Activated T-helper 2 cell treated with anti-CD3 and anti-CD28 coated beads, Interferon-gamma antibody, Interleukin-2, Interleukin-4, amounts not matched to agents 10 μg/mL and 5 μg/mL and 100 μg/mL, durations not matched to agents 14 hours and 24 hours and 36 hours (primary cell): ENCODE measurements around the gene TAGLN3. TPM values are rescaled to one million over a fixed set of nuclear protein-coding genes. Genes with fewer than 3 reads are reported as not detected.
"Not testable (repeated sequence)": the region's sequence is repeated elsewhere in the genome, so short reads cannot be mapped to it uniquely, and the experiment has no call there.

Source experiments
- DNase-seq: peaks from one replicate; pipeline ENCODE4 v3.0.0; 2021; ENCODE audit warnings: low spot score
- H3K27ac Mint-ChIP-seq: one replicate; pipeline ENCODE4 v1.8.0; 2021; ENCODE audit warnings: mixed read lengths
- H3K27me3 Mint-ChIP-seq: one replicate; pipeline ENCODE4 v1.8.0; 2021; ENCODE audit warnings: low read depth, mixed read lengths
- H3K36me3 Mint-ChIP-seq: one replicate; pipeline ENCODE4 v1.8.0; 2021; ENCODE audit warnings: low read depth, mixed read lengths
- H3K4me1 Mint-ChIP-seq: one replicate; pipeline ENCODE4 v1.8.0; 2021; ENCODE audit warnings: low read depth, mixed read lengths
- H3K4me3 Mint-ChIP-seq: one replicate; pipeline ENCODE4 v1.8.0; 2021; ENCODE audit warnings: low read depth, mild to moderate bottlenecking, moderate library complexity, mixed read lengths
- H3K9me3 Mint-ChIP-seq: one replicate; pipeline ENCODE4 v1.8.0; 2021; ENCODE audit warnings: mixed read lengths
- intact Hi-C: fragments of 100-400 bp; cut with micrococcal nuclease; formaldehyde crosslinking; loops from one replicate; pipeline ENCODE4 v1.15.1; 2023
- total RNA-seq: library from RNA; stranded (reverse); gene quantifications from 2 replicates; pipeline ENCODE4 v1.2.3, GENCODE V29; 2022

Gene TAGLN3
- total RNA-seq, 1 donor from 2014 or later, result 0.34 TPM

DNA sequence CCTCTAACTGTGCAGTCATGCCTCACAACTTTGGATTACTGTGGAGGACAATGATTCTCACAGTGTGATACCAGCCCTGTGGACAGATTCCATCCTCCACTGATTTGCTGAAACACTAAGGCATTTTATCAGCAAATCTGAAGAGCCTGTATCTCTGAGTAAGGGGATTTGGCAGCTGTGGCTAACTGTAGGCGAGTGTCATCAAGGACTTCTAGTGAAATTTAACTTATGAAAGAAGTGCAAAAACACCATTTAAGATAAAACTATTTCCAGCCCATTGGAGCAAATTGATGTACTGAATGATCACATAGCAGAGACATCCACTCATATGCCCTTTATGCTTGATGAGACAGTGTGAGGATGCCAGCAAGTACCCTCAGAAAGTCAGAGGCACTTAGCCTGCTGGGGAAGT is 22.0 kb downstream of the TAGLN3 start:
- Mint-ChIP-seq H3K4me1 (peaks cover 4% of the 10 kb centered on the region), H3K9me3 (no peaks in the 10 kb centered on the region), H3K36me3 (no peaks in the 10 kb centered on the region), H3K27ac (no peak overlapping the region), H3K27me3 (no peaks in the 10 kb centered on the region), H3K4me3 (no peak overlapping the region)
- DNase-seq, result no peak
- intact Hi-C loops, result no loop called here

DNA sequence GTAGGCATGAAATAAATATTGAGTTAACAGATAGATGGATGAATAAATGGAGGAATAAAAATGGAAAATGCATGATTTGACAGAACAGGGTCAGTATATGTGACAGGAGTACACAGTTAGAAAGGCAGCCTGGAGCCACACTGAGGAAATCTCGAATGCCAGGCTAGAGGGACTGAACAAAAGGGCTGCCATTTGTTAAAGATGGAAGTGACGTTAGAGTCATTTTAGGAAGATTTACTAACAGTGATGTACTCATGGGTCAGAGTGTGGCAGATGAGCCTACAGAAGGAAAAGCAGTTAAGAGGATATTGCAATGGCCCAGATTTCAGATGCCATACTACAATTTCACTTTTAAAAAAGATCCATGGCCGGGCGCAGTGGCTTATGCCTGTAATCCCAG is 28.4 kb downstream of the TAGLN3 start:
- Mint-ChIP-seq H3K27me3 (peaks cover 4% of the 10 kb centered on the region), H3K4me1 (no peaks in the 10 kb centered on the region), H3K36me3 (no peaks in the 10 kb centered on the region), H3K9me3 (no peaks in the 10 kb centered on the region), H3K4me3 (no peak overlapping the region), H3K27ac (no peak overlapping the region)
- intact Hi-C loops, result no loop called here
- no peak for DNase-seq

- intact Hi-C loops, result no loop called here
- H3K27me3 Mint-ChIP-seq, result peaks cover 4% of the 10 kb centered on the region
- no peak for DNase-seq
- no peaks in the 10 kb centered on the region for H3K9me3 Mint-ChIP-seq
- no peak overlapping the region for H3K4me3 Mint-ChIP-seq
- no peaks in the 10 kb centered on the region for H3K4me1 Mint-ChIP-seq
- H3K27ac Mint-ChIP-seq, result no peak overlapping the region
- H3K36me3 Mint-ChIP-seq, result no peaks in the 10 kb centered on the region
These were observed 29.1 kb downstream of the TAGLN3 start for GRCh38 chr3:112027826-112028225.

DNA sequence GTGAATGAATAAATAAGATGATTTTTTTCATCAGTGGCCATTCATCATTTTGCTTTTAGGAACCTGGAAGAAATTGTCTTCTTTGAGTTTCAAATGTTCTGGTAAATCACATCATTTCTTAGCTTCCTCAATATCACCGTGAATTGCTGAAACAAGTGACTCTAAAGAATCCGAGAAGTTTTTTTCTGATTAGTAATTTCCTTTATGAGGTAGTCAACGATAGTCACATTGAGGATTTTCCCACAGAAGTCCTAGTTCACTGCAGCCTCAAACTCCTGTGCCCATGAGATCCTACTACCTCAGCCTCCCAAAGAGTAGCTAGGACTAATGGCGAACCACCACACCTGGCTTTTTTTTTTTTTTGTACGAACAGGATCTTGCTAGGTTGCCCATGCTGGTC is 32.2 kb downstream of the TAGLN3 start:
- no peak overlapping the region for H3K27ac Mint-ChIP-seq
- intact Hi-C loops, result no loop called here
- no peaks in the 10 kb centered on the region for H3K4me1 Mint-ChIP-seq
- H3K9me3 Mint-ChIP-seq, result no peaks in the 10 kb centered on the region
- no peak overlapping the region for H3K4me3 Mint-ChIP-seq
- no peaks in the 10 kb centered on the region for H3K36me3 Mint-ChIP-seq
- no peak for DNase-seq
- H3K27me3 Mint-ChIP-seq, result peaks cover 14% of the 10 kb centered on the region

DNA sequence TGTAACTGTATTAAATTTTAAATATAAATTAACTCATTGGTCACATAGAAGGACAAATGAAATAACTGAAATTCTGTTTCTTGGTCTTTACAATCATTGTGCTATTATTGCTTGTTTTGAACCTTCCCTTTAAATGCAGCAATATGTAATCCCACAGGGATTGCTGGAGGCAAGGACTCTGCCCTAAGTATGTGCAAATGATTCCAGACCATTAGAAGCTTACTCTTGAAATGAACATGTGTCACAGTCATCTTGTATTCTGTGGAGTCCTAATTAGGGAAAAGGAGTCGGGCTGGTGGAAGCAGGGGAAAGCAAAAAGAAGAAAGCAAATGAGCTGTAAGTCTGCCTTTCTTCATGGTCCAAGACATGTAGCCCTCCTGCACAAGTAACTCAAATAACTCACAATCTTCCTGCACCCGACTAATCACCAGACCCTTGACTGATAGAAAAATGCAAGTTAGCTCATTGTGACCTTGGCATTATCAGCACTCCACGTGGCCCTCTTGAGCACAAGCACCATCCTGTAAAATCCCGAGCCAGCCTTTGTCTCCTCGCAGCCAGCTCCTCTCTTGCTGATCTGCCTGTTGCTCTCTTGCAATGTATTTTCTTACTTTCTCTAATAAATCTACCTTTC is 33.5 kb downstream of the TAGLN3 start:
- intact Hi-C loops, result no loop called here
- Mint-ChIP-seq H3K27ac (no peak overlapping the region), H3K36me3 (no peaks in the 10 kb centered on the region), H3K9me3 (no peaks in the 10 kb centered on the region), H3K4me1 (no peaks in the 10 kb centered on the region), H3K4me3 (no peak overlapping the region), H3K27me3 (peaks cover 12% of the 10 kb centered on the region)
- no peak for DNase-seq

DNA sequence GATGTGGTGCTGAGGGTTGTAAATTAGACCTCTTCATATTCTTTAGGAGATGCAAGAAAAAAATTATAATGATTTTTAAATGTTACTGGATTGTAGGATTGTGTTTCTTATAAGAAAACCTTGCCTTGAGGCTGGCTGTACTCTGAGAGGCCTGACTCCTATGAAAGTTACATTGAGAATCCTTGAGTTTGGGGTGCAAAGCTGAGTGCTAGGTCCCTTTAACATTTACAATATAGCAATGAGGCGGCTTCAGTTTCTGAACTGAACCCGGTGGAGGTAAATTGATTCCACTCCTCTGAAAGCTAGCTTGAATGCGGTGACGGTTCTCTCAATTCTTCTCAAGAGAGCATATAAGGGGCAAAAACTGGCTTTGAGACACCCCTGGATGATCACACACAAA is 35.7 kb downstream of the TAGLN3 start, which contains the start of gene TMPRSS7:
Gene TMPRSS7 (plus strand): TSS at position 301 of the 400 bp plus-strand sequence. CDS start 110 bp downstream, outside the sequence.
- Mint-ChIP-seq H3K27ac (no peak within 1 kb of the TSS), H3K36me3 (no peaks in the 10 kb centered on the region), H3K4me3 (no peak within 1 kb of the TSS), H3K9me3 (no peaks in the 10 kb centered on the region), H3K27me3 (peaks cover 12% of the 10 kb centered on the region), H3K4me1 (no peaks in the 10 kb centered on the region)
- intact Hi-C loops, result no loop called here
- DNase-seq, result no peak

- no peaks in the 10 kb centered on the region for H3K36me3 Mint-ChIP-seq
- DNase-seq, result no peak
- peaks cover 11% of the 10 kb centered on the region for H3K27me3 Mint-ChIP-seq
- intact Hi-C loops, result no loop called here
- no peaks in the 10 kb centered on the region for H3K4me1 Mint-ChIP-seq
- no peaks in the 10 kb centered on the region for H3K9me3 Mint-ChIP-seq
- no peak overlapping the region for H3K4me3 Mint-ChIP-seq
- no peak overlapping the region for H3K27ac Mint-ChIP-seq
These were observed 36.5 kb downstream of the TAGLN3 start for GRCh38 chr3:112035241-112035640.

GRCh38 chr3:112037194-112037593 is 38.5 kb downstream of the TAGLN3 start:
- H3K27me3 Mint-ChIP-seq, result peaks cover 11% of the 10 kb centered on the region
- H3K9me3 Mint-ChIP-seq, H3K4me3 Mint-ChIP-seq, H3K4me1 Mint-ChIP-seq, H3K27ac Mint-ChIP-seq, intact Hi-C loops, H3K36me3 Mint-ChIP-seq, DNase-seq: not testable (repeated sequence)

- Mint-ChIP-seq H3K9me3 (no peaks in the 10 kb centered on the region), H3K27ac (no peak overlapping the region), H3K4me3 (no peak overlapping the region), H3K4me1 (no peaks in the 10 kb centered on the region), H3K27me3 (peaks cover 10% of the 10 kb centered on the region), H3K36me3 (no peaks in the 10 kb centered on the region)
- DNase-seq, result no peak
- intact Hi-C loops, result no loop called here
These were observed 40.1 kb downstream of the TAGLN3 start for GRCh38 chr3:112038863-112039262.

DNA sequence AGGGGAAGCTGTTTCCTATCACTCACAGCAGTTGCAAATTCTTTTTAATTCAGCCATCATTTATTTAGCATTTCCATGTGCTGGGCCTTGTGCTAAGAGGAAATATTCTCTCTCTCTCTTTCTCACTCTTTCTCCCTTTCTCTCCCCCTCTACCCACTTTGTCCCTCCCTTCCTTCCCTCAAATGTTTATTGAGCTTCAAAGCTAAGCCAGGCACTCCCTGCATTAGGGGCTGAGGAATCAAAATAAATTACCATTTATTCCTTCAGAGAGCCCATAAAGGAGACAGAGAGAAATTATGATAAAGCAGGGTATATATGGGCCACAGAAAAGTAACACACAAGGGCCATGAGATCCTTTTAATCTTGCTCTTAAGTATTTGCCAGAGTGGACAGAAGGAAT is 42.6 kb downstream of the TAGLN3 start:
- H3K36me3 Mint-ChIP-seq, result no peaks in the 10 kb centered on the region
- intact Hi-C loops, result loop anchor here (5.0 kb wide), 1 partner anchor 324 kb away; no protein-coding TSS in a partner anchor
- H3K27ac Mint-ChIP-seq, result no peak overlapping the region
- no peak overlapping the region for H3K4me3 Mint-ChIP-seq
- peaks cover 2% of the 10 kb centered on the region for H3K27me3 Mint-ChIP-seq
- H3K4me1 Mint-ChIP-seq, result no peaks in the 10 kb centered on the region
- no peak for DNase-seq
- H3K9me3 Mint-ChIP-seq, result no peaks in the 10 kb centered on the region

DNA sequence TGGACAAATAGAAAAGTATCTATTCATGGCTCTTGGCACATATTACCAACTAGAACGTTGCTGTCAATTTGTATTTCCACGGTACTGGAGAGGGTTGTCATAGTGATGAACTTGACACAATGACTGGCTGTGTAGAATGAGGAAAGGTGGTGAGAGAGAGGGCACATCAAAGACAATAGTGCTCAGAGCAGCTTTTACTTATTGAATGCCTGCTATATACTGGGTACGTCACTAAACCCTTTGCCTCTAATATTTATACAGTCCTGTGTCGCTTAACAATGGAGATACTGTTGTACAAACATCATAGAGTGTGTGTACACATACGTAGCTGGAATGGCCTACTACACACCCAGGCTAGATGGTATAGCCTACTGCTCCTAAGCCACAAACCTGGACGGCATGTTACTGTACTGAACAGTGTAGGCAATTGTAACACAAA is 44.1 kb downstream of the TAGLN3 start:
- no peak overlapping the region for H3K27ac Mint-ChIP-seq
- peaks cover 5% of the 10 kb centered on the region for H3K4me1 Mint-ChIP-seq
- no peaks in the 10 kb centered on the region for H3K36me3 Mint-ChIP-seq
- H3K27me3 Mint-ChIP-seq, result peaks cover 2% of the 10 kb centered on the region
- intact Hi-C loops, result loop anchor here (1.0 to 5.0 kb wide), 4 partner anchors 30 to 374 kb away; no protein-coding TSS in a partner anchor
- DNase-seq, result no peak
- no peak overlapping the region for H3K4me3 Mint-ChIP-seq
- no peaks in the 10 kb centered on the region for H3K9me3 Mint-ChIP-seq

- Mint-ChIP-seq H3K27ac (no peak overlapping the region), H3K4me1 (peaks cover 5% of the 10 kb centered on the region), H3K4me3 (no peak overlapping the region), H3K36me3 (no peaks in the 10 kb centered on the region), H3K9me3 (no peaks in the 10 kb centered on the region), H3K27me3 (peaks cover 2% of the 10 kb centered on the region)
- intact Hi-C loops, result loop anchor here (1.0 to 5.0 kb wide), 4 partner anchors 31 to 375 kb away; no protein-coding TSS in a partner anchor
- DNase-seq, result peak; percentile 37
These were observed 45.0 kb downstream of the TAGLN3 start for GRCh38 chr3:112043621-112044201.

DNA sequence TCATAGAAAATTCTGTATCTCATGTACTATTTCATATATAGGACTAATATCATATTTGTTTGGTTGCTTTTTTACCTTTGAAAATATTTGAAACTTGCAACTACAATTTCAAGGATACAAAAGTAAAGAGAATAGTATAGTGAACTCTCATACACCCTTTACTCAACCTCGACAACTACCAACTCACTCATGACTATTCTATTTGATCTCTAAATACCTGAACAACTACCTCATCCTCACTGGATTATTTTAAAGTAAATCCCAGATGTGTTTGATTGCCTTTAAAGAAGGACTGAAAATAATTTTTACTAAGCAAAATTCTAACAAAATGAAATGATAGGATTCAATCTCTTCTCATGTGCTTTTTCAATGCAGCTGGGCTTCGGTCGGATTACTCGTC is 47.9 kb downstream of the TAGLN3 start:
- H3K36me3 Mint-ChIP-seq, result no peaks in the 10 kb centered on the region
- H3K27me3 Mint-ChIP-seq, result no peaks in the 10 kb centered on the region
- H3K4me1 Mint-ChIP-seq, result peaks cover 5% of the 10 kb centered on the region
- H3K9me3 Mint-ChIP-seq, result no peaks in the 10 kb centered on the region
- no peak for DNase-seq
- H3K27ac Mint-ChIP-seq, result no peak overlapping the region
- no peak overlapping the region for H3K4me3 Mint-ChIP-seq
- intact Hi-C loops, result loop anchor here (5.0 kb wide), 1 partner anchor 41 kb away; the partner anchor contains the start of gene C3orf52
